DLD1 (cell line): ENCODE data around the gene CLDN11.

ENCODE experiments used
- in situ Hi-C: cut with HindIII; loops from 2 replicates; pipeline ENCODE4 v1.10.0; 2017; ENCODE audit warnings: low sequenced_read_pairs

Gene CLDN11

DNA sequence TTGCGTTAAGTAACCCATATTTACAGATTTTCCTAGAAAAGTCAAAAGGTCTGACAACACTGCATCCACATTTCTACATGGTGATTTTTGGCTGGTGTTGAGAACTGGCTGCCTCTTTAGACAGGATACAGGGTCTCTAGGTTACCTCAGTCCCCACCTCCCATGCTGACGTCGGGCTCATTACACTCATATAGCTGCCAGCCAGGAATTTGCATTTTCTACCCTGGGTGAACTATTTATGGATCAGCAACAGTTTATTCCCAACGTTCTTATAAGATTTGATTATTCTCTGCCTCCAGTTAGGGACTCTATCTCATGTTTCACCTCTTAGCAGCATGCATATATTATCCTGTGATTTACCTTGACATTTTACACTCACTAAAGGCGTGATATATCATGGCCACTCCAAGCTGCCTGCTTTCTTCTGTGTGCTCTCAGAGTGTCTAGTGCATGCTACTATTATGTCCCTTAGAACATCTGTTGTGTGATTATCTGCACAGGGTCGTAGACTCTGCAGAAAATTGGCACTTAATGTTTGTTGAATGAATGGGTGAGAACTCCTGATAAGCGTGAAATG lies 49.0 kb downstream of the CLDN11 start:
- in situ Hi-C loops = no loop called here

DNA sequence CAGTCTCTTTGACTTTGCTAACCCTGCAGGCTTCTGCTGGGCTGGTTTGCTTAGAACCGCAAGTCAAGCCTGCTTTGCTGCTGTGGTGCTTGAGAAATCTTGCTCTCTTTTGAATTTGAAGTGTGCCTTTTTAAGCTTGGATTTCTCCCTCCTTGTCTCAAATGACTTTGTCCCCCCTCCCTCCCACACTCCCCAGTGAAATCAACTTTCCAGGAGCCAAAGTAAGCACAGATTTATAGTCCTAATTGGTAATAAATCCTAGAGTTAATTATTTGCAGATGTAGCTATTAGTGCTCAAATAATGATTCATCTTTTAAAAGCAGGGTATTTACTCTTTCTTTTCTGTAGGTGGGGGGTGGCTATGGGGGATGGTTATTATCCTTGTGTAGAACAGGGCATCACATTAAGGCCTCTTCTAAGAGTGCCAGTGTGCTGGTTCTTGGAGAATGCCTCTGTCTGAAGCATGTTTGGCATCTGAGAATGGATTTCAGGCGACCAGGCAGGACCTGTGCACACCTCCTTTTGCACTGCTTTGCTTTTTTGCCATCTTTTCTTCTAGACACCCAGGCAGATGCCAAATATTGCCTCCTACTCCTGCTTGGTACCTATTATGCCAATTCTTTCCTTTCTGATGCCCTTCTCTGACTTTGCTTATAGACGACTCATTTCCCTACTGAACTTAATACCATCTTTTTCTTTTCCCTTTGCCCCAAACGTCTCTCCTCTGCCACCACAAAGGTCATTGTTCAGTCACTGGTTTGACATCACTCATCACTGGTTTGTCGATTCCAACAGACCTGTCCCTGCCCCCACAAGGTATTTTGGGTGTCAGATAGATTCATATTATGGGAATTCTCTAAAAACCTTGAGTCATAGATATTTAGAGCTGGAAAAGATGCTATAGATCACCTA lies 50.7 kb downstream of the CLDN11 start:
- in situ Hi-C loops = no loop called here

DNA sequence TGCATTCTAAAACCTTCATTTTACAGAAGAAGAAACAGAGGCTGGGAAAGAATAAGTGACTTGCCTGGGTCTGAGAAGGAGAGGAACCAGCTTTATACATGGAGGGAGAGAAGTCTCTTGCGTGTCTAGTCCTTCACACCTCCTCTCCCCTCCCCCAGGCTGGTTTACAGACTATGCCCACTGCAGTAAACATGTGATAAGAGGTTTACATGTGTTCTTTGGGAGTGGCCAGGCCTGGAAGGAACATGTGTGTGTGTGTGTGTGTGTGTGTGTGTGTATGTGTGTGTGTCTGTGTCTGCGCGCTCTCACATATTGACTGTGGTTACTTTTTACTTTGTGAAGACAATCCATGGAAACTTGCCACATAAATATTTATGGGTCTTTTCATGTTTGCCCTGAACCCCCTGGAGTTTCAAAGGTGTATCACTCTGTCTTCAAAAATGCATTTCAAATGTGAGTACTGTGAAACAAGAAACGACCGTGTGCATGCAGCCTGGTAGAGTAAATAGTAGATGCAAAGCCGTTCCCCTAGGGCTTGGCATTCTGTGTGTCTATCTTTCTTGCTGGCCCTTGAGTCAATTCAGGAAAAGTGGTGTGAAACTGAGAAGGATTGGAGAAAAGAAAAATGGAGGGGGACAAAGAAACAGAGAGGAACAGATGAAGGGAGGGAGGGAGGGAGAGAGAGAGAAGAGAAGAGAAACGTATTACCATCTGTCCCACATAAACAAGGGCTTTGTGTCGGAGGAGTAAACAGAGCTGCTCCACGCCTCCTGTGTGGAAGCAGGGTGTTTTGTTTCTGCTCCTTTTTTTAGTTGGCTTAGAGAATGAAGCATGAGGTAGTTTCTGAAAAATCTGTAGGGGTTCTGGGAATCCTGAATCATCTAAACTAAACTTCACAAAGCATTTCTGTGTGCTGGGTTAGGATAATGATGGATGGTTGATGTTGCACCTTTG lies 51.7 kb downstream of the CLDN11 start:
- in situ Hi-C loops = no loop called here

DNA sequence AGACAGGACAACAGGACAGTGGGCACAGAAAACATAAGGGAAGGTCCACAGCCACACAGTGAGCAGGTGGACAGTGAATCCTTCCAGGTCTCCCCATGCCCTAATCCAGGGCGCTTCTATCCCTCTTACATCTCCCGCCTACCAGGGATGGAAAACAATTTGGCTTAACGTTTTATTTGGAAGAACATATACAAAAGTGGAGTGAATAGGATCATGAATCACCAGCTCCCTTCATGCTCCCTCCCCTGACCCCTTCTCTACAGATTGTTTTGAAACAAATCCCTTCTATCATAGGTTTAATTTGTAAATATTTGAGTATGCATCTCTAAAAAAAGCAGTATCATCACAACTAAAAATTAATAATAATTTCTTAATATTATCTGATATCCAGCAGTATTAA lies 52.5 kb downstream of the CLDN11 start:
- in situ Hi-C loops = no loop called here

- in situ Hi-C loops = no loop called here
Observed at GRCh38 chr3:170473358-170473757, 54.7 kb downstream of the CLDN11 start.

- in situ Hi-C loops = no loop called here
Observed at GRCh38 chr3:170475092-170475685, 56.5 kb downstream of the CLDN11 start.

DNA sequence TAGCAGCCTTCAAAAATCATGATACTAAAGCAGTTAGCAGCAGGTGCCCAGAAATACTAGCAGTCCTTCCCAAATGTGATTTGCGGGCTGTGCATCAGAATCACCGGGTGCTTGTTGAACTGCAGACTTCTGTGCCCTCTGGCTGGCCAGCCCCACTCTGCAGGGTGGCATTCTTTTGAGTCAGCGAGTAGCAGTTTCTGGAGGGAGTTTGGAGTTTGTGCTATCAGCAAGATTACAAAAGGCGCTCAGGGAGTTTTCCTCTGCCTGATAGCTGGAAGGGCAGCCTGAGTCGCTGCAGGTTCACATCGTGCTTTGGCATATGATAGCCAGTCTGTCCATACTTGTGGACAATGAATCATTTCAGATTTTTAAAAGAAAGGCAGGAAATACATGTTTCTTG lies 57.6 kb downstream of the CLDN11 start:
- in situ Hi-C loops = no loop called here

DNA sequence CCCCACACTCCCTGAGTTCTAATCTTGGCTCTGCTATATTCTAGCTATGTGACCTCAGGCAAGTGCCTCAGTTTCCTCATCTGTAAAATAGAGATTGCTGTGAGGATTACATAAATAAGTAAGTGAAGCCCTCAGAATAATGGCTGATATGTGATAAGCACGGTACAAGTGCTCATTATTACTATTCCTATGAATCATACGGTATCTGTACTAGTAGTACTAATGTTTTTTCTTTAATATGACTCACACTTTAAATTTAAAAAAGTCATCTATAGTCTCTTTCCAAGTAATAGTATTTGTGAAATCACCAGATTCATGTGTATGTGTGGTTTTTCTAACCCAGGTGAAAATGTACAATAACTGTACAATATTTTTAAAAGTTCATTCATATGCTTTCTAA lies 58.7 kb downstream of the CLDN11 start:
- in situ Hi-C loops = no loop called here

- in situ Hi-C loops = no loop called here
Observed at GRCh38 chr3:170480111-170480510, 61.4 kb downstream of the CLDN11 start.

GRCh38 chr3:170482199-170482598 lies 63.5 kb downstream of the CLDN11 start:
- in situ Hi-C loops = no loop called here

DNA sequence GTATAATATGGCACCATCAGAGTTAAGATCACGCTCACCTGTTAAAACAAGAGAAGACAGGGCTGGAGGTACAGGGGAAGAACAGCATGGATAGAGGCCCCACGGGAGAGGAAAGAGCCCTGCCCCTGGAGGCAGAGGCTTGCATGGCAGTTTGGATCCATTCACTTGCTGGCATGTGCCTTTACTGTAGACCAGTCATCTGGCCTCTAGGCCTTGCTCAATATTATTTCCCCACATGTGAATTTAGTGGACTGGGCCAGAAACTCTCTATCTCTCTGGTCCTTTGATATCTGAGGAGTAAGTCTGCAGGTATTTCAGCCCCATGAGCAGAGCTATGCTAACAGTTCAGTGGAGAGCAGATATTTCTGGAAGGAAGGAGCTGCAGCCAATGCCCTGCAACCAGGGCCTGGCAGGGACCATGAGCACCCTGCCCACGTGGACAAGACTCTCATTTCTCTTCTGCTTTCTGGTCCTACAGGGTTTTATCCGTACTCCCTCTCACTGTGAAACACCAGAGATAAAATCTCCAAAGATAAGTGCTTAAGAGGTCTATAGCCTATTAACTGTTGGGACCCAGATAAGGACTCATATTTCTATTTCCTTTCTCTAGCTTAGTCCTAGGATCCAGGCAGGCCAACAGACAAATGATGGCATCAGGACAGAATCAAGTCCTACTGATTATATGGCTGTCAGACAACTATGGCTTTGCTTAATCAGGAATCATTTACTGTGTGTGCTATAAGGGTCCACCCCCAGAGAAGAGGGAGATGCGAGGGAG lies 65.0 kb downstream of the CLDN11 start:
- in situ Hi-C loops = no loop called here
